Measurements from ENCODE around the gene ARHGAP9.
"Not testable (repeated sequence)": the region's sequence is repeated elsewhere in the genome, so short reads cannot be mapped to it uniquely, and the experiment has no call there.

Gene ARHGAP9

GRCh38 chr12:57517718-57518117, 38.1 kb upstream of the ARHGAP9 start:
- not testable (repeated sequence) for DNase-seq (ENCODE audit: low read depth)

DNA sequence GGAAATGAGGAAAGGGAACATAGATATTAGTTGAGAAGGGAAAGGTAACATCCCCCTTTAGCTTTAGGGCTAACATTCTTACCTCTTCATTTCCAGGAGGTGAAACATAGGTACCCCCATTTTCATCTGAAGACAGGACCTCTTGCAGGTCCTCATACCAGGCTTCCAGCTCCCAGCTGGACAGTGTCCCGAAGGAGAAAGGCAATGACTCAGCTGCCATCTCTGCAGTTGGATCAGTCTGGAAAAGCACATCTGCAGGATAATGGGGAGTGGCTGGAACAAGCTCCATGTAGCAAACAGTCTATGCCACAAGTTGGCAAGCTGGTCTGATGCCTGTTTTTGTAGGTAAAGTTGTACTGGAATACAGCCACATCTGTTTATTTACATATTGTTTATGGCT, 37.5 kb upstream of the ARHGAP9 start:
- no peak for DNase-seq (ENCODE audit: low read depth)

- DNase-seq (ENCODE audit: low read depth): no peak
Measured at GRCh38 chr12:57516617-57517153, 37.0 kb upstream of the ARHGAP9 start.

DNA sequence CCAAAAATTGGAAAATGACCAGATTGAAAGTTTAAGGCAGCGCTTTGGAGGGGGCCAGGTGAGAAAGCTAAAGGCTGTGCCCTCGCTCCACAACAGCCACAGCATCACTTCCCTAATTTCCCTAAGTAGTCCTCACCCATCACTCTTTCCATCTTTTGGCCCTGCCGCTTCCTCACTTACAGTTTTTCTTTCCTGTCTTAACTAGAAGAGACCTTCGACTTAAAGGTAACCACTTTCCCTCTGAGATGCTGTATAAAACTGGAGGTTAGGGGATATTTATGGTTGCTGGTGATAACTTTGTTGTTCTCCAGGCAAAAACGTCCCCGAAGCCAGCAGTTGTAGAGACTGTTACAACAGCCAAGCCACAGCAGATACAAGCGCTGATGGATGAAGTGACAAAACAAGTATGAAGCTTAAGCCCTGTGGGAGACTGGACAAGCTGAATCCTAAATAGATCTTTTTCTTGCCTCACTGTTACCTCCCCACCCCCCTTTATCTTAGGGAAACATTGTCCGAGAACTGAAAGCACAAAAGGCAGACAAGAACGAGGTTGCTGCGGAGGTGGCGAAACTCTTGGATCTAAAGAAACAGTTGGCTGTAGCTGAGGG, 36.4 kb upstream of the ARHGAP9 start:
- DNase-seq (ENCODE audit: low read depth): no peak

GRCh38 chr12:57515408-57515933, 35.8 kb upstream of the ARHGAP9 start:
- DNase-seq (ENCODE audit: low read depth): no peak

DNA sequence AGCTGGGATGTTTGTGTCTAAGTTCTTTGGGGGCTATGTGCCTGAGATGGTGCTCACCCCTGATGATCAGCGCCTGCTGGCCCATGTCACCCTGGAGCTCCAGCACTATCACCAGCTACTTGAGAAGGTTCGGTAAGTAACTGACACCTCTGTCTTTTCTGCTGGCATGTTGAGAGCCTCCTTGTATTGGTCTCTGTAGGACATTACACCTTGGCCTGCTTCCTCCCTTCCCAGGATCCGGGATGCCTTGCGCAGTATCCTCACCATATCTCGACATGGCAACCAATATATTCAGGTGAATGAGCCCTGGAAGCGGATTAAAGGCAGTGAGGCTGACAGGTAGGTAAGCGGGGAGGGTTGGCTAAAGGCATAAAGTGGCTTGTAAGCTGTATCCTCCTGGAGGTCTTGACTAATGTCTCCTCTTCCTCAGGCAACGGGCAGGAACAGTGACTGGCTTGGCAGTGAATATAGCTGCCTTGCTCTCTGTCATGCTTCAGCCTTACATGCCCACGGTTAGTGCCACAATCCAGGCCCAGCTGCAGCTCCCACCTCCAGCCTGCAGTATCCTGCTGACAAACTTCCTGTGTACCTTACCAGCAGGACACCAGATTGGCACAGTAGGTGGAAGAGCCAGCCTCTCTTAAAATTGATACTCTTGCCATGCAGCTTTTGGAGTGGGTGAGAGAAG, 35.2 kb upstream of the ARHGAP9 start:
- no peak for DNase-seq (ENCODE audit: low read depth)

DNA sequence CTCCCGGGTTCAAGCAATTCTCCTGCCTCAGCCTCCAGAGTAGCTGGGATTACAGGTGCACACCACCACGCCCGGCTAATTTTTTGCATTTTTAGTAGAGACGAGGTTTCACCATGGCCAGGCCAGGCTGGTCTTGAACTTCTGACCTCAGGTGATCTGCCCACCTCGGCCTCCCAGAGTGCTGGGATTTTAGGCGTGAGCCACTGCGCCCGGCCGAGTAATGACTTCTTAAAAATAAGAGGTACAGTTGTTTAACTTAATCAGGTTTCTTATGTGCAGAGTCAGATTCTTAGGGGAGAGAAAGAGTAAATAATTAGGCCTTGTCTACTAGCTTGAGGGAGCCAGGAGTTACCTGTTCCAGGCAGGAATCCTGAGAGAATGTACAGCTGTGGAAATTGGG, 34.6 kb upstream of the ARHGAP9 start:
- not testable (repeated sequence) for DNase-seq (ENCODE audit: low read depth)

DNA sequence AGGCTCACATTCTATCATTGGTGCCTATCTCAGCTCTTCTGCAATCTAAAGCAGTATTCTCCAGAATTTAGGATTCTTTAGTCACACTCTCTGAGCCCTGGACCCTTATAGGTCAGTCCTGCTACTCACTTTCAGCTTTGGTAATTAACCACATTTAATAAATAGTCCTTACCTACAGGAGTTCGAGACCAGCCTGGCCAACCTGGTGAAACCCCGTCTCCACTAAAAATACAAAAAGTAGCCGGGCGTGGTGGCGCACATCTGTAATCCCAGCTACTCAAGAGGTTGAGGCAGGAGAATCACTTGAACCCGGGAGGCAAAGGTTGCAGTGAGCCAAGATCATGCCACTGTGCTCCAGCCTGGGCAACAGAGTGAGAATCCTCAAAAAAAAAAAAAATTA, 34.0 kb upstream of the ARHGAP9 start:
- not testable (repeated sequence) for DNase-seq (ENCODE audit: low read depth)

DNA sequence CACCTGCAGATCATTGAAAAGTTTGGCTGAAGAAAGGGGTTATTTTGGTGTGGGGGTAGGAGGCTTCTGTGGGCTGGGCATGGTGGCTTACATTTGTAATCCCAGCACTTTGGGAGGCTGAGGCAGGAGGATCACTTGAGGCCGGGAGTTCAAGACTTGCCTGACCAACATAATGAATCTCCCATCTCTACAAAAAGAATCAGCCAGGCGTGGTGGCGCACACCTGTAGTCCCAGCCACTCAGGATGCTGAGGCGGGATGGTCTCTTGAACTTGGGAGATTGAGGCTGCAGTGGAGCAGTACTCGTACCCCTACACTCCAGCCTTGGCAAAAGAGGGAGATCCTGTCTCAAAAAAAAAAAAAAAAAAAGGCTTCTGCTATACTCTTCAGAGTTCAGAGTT, 33.6 kb upstream of the ARHGAP9 start:
- DNase-seq (ENCODE audit: low read depth): no peak

DNA sequence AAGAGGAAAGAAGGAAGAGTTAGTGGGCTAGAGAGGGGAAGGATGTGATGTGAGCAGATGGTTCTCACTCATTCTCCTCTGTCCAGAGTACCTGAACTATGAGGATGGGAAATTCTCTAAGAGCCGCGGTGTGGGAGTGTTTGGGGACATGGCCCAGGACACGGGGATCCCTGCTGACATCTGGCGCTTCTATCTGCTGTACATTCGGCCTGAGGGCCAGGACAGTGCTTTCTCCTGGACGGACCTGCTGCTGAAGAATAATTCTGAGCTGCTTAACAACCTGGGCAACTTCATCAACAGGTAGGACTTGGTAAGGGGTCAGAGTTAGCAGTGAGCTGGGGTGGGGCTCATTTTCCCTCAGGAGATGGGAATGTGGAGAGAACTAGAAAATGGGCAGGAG, 33.0 kb upstream of the ARHGAP9 start:
- DNase-seq (ENCODE audit: low read depth): no peak

GRCh38 chr12:57511588-57512325, 32.1 kb upstream of the ARHGAP9 start:
- DNase-seq (ENCODE audit: low read depth): no peak

- DNase-seq (ENCODE audit: low read depth): no peak
Measured at GRCh38 chr12:57511161-57511560, 31.5 kb upstream of the ARHGAP9 start.

GRCh38 chr12:57507796-57508195, 28.1 kb upstream of the ARHGAP9 start:
- DNase-seq (ENCODE audit: low read depth): not testable (repeated sequence)

DNA sequence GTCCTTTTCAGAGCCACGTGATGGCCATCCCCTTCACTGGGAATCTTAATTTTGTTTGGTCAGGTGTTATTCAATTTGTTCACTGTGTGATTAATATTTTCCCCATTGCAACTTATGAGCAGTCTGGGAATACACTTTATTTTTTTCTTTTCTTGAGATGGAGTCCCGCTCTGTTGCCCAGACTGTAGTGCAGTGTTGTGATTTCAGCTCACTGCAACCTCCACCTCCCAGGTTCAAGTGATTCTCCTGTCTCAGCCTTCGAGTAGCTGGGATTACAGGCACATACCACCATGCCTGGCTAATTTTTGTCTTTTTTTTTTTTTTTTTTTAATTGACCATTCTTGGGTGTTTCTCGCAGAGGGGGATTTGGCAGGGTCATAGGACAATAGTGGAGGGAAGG, 26.9 kb upstream of the ARHGAP9 start:
- not testable (repeated sequence) for DNase-seq (ENCODE audit: low read depth)

GRCh38 chr12:57502311-57502969, 22.8 kb upstream of the ARHGAP9 start:
- DNase-seq (ENCODE audit: low read depth): not testable (repeated sequence)

DNA sequence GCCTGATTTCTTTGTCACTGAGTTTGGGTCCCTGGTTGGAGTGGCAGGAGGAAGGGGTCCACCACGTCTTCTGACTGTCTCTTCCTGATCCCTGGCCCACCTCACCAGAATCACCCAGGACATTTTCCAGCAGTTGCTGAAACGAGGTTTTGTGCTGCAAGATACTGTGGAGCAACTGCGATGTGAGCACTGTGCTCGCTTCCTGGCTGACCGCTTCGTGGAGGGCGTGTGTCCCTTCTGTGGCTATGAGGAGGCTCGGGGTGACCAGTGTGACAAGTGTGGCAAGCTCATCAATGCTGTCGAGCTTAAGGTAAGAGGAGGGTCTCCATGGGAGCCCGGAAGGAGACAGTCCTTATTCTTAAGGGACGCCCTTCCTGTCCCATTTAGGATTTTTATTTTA, 20.5 kb upstream of the ARHGAP9 start:
- DNase-seq (ENCODE audit: low read depth): no peak

GRCh38 chr12:57498571-57498970, 18.9 kb upstream of the ARHGAP9 start:
- no peak for DNase-seq (ENCODE audit: low read depth)

GRCh38 chr12:57498132-57498502, 18.5 kb upstream of the ARHGAP9 start:
- no peak for DNase-seq (ENCODE audit: low read depth)

DNA sequence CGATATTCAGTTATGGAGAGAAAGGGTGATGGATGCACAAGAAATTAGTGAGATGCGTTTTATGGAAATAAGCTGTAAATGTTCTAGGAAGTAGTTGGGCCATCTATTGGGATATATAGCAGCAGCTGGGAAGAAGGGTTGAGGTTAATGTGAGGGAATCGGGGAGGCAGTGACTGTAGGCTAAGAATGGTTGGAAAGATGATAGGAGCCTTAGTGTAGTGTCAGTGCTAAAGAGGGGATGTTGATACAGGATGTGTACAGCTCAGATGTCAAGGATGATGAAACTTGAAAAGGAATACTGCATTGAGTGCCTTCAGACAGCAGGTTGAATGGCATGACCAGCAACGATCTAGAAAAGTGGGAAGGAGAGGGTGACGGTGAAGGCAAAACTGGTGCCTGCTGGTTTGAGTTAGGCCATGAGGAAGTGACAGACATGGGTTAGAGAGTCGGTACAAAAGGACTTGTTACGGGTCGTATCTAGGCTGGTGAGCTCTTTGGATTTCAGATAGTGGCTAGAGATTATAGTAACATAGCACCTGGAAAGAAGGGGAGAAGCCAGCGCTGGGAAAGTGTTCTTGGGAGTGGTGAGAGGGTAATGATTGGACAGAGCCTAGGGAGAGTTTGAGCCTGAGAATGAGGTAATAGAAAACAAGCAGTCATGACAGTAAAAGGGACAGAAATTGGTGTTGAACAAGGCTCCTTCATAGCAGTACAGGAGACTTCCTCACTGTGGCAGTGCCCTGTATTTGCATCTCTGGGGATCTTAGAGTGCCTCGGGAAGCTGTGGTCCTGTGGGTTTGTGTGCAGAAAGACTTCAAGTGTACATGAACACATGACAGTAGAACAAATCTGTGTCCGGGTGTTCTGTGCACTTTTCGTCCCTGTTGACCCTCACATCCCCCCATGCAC, 17.8 kb upstream of the ARHGAP9 start:
- no peak for DNase-seq (ENCODE audit: low read depth)

GRCh38 chr12:57496822-57497221, 17.2 kb upstream of the ARHGAP9 start:
- no peak for DNase-seq (ENCODE audit: low read depth)
